Measurements from ENCODE around the gene CDC37L1. TPM values are rescaled to one million over a fixed set of nuclear protein-coding genes. Genes with fewer than 3 reads are reported as not detected.

The CDC37L1 gene
- total and polyA plus RNA-seq, 9 donors = 14.6 to 24.2 (median 20.7) TPM

GRCh38 chr9:4727593-4727992 lies 48.2 kb downstream of the CDC37L1 start:
- H3K27ac ChIP-seq = no peak overlapping the region
- intact Hi-C loops (cut with DNase I) = no loop called here
- no peaks in the 10 kb centered on the region for H3K9me3 ChIP-seq
- H3K27me3 ChIP-seq = no peaks in the 10 kb centered on the region
- H3K4me3 ChIP-seq = no peak overlapping the region
- no peaks in the 10 kb centered on the region for H3K36me3 ChIP-seq
- H3K4me1 ChIP-seq (ENCODE audit: insufficient read depth) = peaks cover 4% of the 10 kb centered on the region
- TF ChIP-seq EP300 (IDR thresholded peaks at IDR 0.05) (no peak), POLR2A (IDR thresholded peaks at IDR 0.05) (no peak), CTCF (IDR thresholded peaks at IDR 0.05) (no peak)
- WGBS, 3 donors = 11 to 32% (median 20%) methylated on average over 1 of the region's 1 CpG
- DNase-seq = no peak

- H3K4me3 ChIP-seq = no peak overlapping the region
- no peaks in the 10 kb centered on the region for H3K9me3 ChIP-seq
- peaks cover 11% of the 10 kb centered on the region for H3K4me1 ChIP-seq (ENCODE audit: insufficient read depth)
- TF ChIP-seq CTCF (IDR thresholded peaks at IDR 0.05) (no peak), EP300 (IDR thresholded peaks at IDR 0.05) (no peak), POLR2A (IDR thresholded peaks at IDR 0.05) (no peak)
- intact Hi-C loops (cut with DNase I) = no loop called here
- DNase-seq = no peak
- H3K27ac ChIP-seq = no peak overlapping the region
- H3K27me3 ChIP-seq = no peaks in the 10 kb centered on the region
- no peaks in the 10 kb centered on the region for H3K36me3 ChIP-seq
- 91 to 98% (median 98%) methylated on average over 1 of the region's 1 CpG for WGBS, 3 donors
Measured at GRCh38 chr9:4732890-4733289, 53.5 kb downstream of the CDC37L1 start.

- H3K36me3 ChIP-seq = no peaks in the 10 kb centered on the region
- peaks cover 16% of the 10 kb centered on the region for H3K4me1 ChIP-seq (ENCODE audit: insufficient read depth)
- 94 to 96% (median 95%) methylated on average over 2 of the region's 2 CpGs for WGBS, 3 donors
- H3K27me3 ChIP-seq = no peaks in the 10 kb centered on the region
- H3K4me3 ChIP-seq = no peak overlapping the region
- intact Hi-C loops (cut with DNase I) = no loop called here
- DNase-seq = no peak
- TF ChIP-seq CTCF (IDR thresholded peaks at IDR 0.05) (no peak), POLR2A (IDR thresholded peaks at IDR 0.05) (no peak), EP300 (IDR thresholded peaks at IDR 0.05) (no peak)
- no peak overlapping the region for H3K27ac ChIP-seq
- H3K9me3 ChIP-seq = no peaks in the 10 kb centered on the region
Measured at GRCh38 chr9:4734150-4734549, 54.8 kb downstream of the CDC37L1 start.

- Histone ChIP-seq H3K27me3 (no peaks in the 10 kb centered on the region), H3K27ac (no peak overlapping the region), H3K36me3 (no peaks in the 10 kb centered on the region), H3K4me3 (peak overlapping the region; percentile 74), H3K4me1 (ENCODE audit: insufficient read depth) (peaks cover 10% of the 10 kb centered on the region), H3K9me3 (no peaks in the 10 kb centered on the region)
- TF ChIP-seq CTCF (IDR thresholded peaks at IDR 0.05) = no peak
- TF ChIP-seq EP300 (IDR thresholded peaks at IDR 0.05) = no peak
- TF ChIP-seq POLR2A (IDR thresholded peaks at IDR 0.05) = no peak
- WGBS, 3 donors = 68 to 82% (median 69%) methylated on average over 19 of the region's 19 CpGs
- DNase-seq = no peak
- intact Hi-C loops (cut with DNase I) = no loop called here
Measured at GRCh38 chr9:4738866-4739586, 59.7 kb downstream of the CDC37L1 start.
